NCI-H526 (cell line): ENCODE data around the gene GRP.
"Not testable (repeated sequence)": the region's sequence is repeated elsewhere in the genome, so short reads cannot be mapped to it uniquely, and the experiment has no call there.

ENCODE experiments used
- DNase-seq, 2 experiments: peaks; one replicate each; lab custom pipeline; 2025; lab: John Stamatoyannopoulos, UW

The GRP gene

GRCh38 chr18:59229191-59229590, 9.2 kb downstream of the GRP start:
- DNase-seq = no peak

GRCh38 chr18:59229701-59230443, 9.9 kb downstream of the GRP start:
- no peak for DNase-seq

- DNase-seq = no peak
These were observed 11.2 kb downstream of the GRP start for GRCh38 chr18:59231114-59231513.

GRCh38 chr18:59231877-59232276, 11.9 kb downstream of the GRP start:
- no peak for DNase-seq

GRCh38 chr18:59232309-59233016, 12.5 kb downstream of the GRP start:
- peak; percentile 15 to 28 for DNase-seq

- DNase-seq = no peak
These were observed 13.1 kb downstream of the GRP start for GRCh38 chr18:59233017-59233410.

GRCh38 chr18:59238385-59238784, 18.4 kb downstream of the GRP start:
- no peak for DNase-seq

- DNase-seq = no peak
These were observed 19.7 kb downstream of the GRP start for GRCh38 chr18:59239642-59240041.

GRCh38 chr18:59242906-59243305, 22.9 kb downstream of the GRP start:
- DNase-seq = no peak

- no peak for DNase-seq
These were observed 26.8 kb downstream of the GRP start for GRCh38 chr18:59246796-59247195.

- DNase-seq = peak; percentile 65 to 82
These were observed 29.3 kb downstream of the GRP start for GRCh38 chr18:59249199-59249774.

GRCh38 chr18:59255491-59255890, 35.5 kb downstream of the GRP start:
- not testable (repeated sequence) for DNase-seq

- not testable (repeated sequence) for DNase-seq
These were observed 41.9 kb downstream of the GRP start for GRCh38 chr18:59261842-59262241.

- DNase-seq = not testable (repeated sequence)
These were observed 42.3 kb downstream of the GRP start for GRCh38 chr18:59262243-59262642.

- no peak for DNase-seq
These were observed 43.7 kb downstream of the GRP start for GRCh38 chr18:59263661-59264060.

GRCh38 chr18:59264121-59264571, 44.2 kb downstream of the GRP start:
- no peak for DNase-seq

GRCh38 chr18:59264651-59265245, 44.8 kb downstream of the GRP start:
- no peak for DNase-seq

GRCh38 chr18:59265246-59265973, 45.5 kb downstream of the GRP start:
- DNase-seq = peak in 1 of 2 experiments; percentile 44

GRCh38 chr18:59265974-59266369, 46.0 kb downstream of the GRP start:
- DNase-seq = no peak

GRCh38 chr18:59266459-59266858, 46.5 kb downstream of the GRP start:
- no peak for DNase-seq

GRCh38 chr18:59266886-59267502, 47.0 kb downstream of the GRP start:
- no peak for DNase-seq
